NT2/D1 (cell line): ENCODE results near the gene ACTR1A.

Experiments used
- DNase-seq: peaks from one replicate; pipeline ENCODE4 v3.0.0-alpha.2; 2011; ENCODE audit warnings: low read depth, low spot score
- H3K27me3 ChIP-seq: 2 replicates; pipeline ENCODE4 v1.6.0; 2011; ENCODE audit warnings: mild to moderate bottlenecking; ENCODE audit not compliant: insufficient read length, insufficient read depth
- H3K36me3 ChIP-seq: 2 replicates; pipeline ENCODE4 v1.6.1; 2011; ENCODE audit warnings: mild to moderate bottlenecking, low read length, mixed read lengths; ENCODE audit not compliant: insufficient read depth, insufficient read length
- H3K4me1 ChIP-seq: 2 replicates; pipeline ENCODE4 v1.5.1; 2011; ENCODE audit not compliant: insufficient read depth, insufficient read length
- H3K4me3 ChIP-seq: 2 replicates; pipeline ENCODE4 v1.5.1; 2011; ENCODE audit warnings: low read depth; ENCODE audit not compliant: insufficient read length
- H3K9ac ChIP-seq: 2 replicates; pipeline ENCODE4 v1.6.0; 2011; ENCODE audit warnings: low read depth; ENCODE audit not compliant: insufficient read length
- H3K9me3 ChIP-seq: 2 replicates; pipeline ENCODE4 v1.5.1; 2011; ENCODE audit warnings: mild to moderate bottlenecking, low read length; ENCODE audit not compliant: insufficient read depth
- SUZ12 ChIP-seq: IDR thresholded peaks from 2 replicates; pipeline ENCODE4 v1.6.1; 2011; ENCODE audit not compliant: insufficient read length, insufficient read depth; ENCODE audit errors: extremely low read depth
- YY1 ChIP-seq: IDR thresholded peaks from 2 replicates; pipeline ENCODE4 v1.6.1; 2011; ENCODE audit not compliant: insufficient read length, insufficient read depth
- ZNF274 ChIP-seq: IDR thresholded peaks from 2 replicates; pipeline ENCODE4 v1.6.1; 2011; ENCODE audit warnings: mild to moderate bottlenecking, low read depth, low read length

ACTR1A gene

GRCh38 chr10:102492983-102493382, 9.5 kb downstream of the ACTR1A start:
- H3K4me1 ChIP-seq: peaks cover 4% of the 10 kb centered on the region
- H3K9ac ChIP-seq: no peak overlapping the region
- DNase-seq: no peak
- no peak for TF ChIP-seq YY1
- TF ChIP-seq SUZ12: no peak
- TF ChIP-seq ZNF274: no peak
- no peaks in the 10 kb centered on the region for H3K9me3 ChIP-seq
- peaks cover 35% of the 10 kb centered on the region for H3K36me3 ChIP-seq
- H3K4me3 ChIP-seq: no peak overlapping the region
- no peaks in the 10 kb centered on the region for H3K27me3 ChIP-seq

DNA sequence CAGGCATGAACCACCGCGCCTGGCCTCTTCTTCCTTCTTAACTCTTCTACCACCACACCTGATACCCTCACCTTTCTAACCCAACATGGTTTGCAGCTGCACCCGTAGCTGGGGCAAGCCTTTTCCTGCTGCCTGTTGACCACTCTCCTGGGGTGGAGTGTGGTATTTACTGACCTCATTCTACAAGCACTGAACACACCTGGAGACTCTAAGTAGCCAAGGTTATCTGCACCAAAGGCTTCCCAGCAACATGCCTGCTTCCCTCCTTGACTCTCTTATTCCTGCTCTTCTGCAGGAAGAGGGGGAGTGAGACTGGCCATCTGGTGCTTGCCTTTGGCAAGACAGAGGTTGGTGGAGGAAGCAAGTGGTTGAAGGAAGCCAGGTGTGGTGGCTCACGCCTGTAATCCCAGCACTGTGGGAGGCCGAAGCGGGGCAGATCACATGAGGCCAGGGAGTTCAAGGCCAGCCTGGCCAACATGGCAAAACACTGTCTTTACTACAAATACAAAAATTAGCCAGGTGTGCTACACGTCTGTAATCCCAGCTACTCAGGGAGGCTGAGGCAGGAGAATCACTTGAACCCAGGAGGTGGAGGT, 10.1 kb downstream of the ACTR1A start:
- H3K9ac ChIP-seq: no peak overlapping the region
- H3K9me3 ChIP-seq: no peaks in the 10 kb centered on the region
- DNase-seq: no peak
- no peak for TF ChIP-seq ZNF274
- TF ChIP-seq SUZ12: no peak
- peaks cover 38% of the 10 kb centered on the region for H3K36me3 ChIP-seq
- H3K27me3 ChIP-seq: no peaks in the 10 kb centered on the region
- no peak overlapping the region for H3K4me3 ChIP-seq
- H3K4me1 ChIP-seq: peaks cover 4% of the 10 kb centered on the region

GRCh38 chr10:102491136-102491535, 11.4 kb downstream of the ACTR1A start:
- Histone ChIP-seq H3K9me3 (no peaks in the 10 kb centered on the region), H3K27me3 (no peaks in the 10 kb centered on the region), H3K4me3 (no peak overlapping the region), H3K4me1 (peaks cover 4% of the 10 kb centered on the region), H3K36me3 (peaks cover 47% of the 10 kb centered on the region), H3K9ac (no peak overlapping the region)
- TF ChIP-seq YY1 (no peak), SUZ12 (no peak), ZNF274 (no peak)
- DNase-seq: no peak

DNA sequence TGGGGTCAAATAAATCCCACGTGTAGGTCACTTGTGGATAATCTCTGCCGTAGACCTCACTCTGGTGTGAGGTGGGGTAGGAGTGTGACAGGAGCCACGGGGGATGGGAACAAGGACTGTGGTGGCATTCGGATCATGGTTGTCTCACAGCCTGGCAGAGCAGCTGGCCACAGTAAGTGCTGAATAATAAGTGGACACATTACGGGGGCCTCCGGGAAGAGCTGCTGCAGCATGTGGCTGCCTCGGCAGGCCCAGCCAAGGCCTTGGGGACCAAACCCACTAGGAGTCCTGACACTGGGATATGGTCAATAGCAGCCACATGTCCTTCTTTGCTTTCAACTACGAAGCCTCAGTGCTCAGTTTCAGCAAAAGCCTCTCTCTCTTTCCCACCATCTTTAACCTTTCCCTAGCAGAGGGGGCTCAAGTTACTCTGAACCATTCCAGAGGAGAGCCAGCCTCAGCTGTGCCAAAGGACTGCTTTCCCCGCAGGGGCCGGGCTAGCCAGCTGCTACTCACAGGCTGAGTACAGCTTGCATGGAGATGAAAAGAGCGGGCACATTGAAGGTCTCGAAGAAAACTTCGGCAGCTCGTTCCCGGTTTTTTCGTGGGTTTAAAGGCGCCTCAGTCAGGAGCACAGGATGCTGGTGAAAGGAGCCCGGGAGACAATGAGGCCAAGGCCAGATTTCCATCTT, 17.3 kb downstream of the ACTR1A start:
- TF ChIP-seq SUZ12: no peak
- TF ChIP-seq YY1: no peak
- no peak for TF ChIP-seq ZNF274
- no peak for DNase-seq
- Histone ChIP-seq H3K9ac (no peak overlapping the region), H3K4me1 (no peaks in the 10 kb centered on the region), H3K27me3 (no peaks in the 10 kb centered on the region), H3K9me3 (no peaks in the 10 kb centered on the region), H3K4me3 (no peak overlapping the region), H3K36me3 (peaks cover 85% of the 10 kb centered on the region)

GRCh38 chr10:102484021-102484420, 18.5 kb downstream of the ACTR1A start:
- peaks cover 89% of the 10 kb centered on the region for H3K36me3 ChIP-seq
- no peak overlapping the region for H3K9ac ChIP-seq
- H3K4me1 ChIP-seq: no peaks in the 10 kb centered on the region
- no peak overlapping the region for H3K4me3 ChIP-seq
- no peaks in the 10 kb centered on the region for H3K9me3 ChIP-seq
- DNase-seq: no peak
- H3K27me3 ChIP-seq: no peaks in the 10 kb centered on the region
- TF ChIP-seq ZNF274: no peak
- no peak for TF ChIP-seq SUZ12
- no peak for TF ChIP-seq YY1

DNA sequence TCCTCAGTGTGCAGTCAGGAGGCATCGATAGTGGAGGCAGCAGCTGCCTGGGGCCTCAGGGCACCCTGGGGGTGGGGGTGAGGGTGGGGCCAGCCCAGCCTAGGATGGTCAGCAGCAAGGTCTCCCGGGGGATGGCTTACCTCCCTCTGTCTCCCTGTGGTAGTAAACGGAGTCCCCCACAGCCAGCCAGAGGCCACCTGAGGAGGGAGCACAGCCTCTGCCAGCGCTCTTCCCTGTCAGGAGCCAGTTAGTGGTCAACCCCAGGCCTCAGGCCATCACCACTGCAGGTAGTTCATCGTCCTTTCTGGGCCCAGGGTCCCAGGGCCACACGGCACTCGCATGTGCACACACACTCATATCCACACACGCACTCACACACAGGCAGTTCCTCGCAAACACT, 22.1 kb downstream of the ACTR1A start:
- Histone ChIP-seq H3K4me3 (no peak overlapping the region), H3K27me3 (no peaks in the 10 kb centered on the region), H3K4me1 (no peaks in the 10 kb centered on the region), H3K9me3 (no peaks in the 10 kb centered on the region), H3K9ac (no peak overlapping the region), H3K36me3 (peaks cover 78% of the 10 kb centered on the region)
- DNase-seq: no peak
- TF ChIP-seq ZNF274: no peak
- TF ChIP-seq YY1: no peak
- no peak for TF ChIP-seq SUZ12

DNA sequence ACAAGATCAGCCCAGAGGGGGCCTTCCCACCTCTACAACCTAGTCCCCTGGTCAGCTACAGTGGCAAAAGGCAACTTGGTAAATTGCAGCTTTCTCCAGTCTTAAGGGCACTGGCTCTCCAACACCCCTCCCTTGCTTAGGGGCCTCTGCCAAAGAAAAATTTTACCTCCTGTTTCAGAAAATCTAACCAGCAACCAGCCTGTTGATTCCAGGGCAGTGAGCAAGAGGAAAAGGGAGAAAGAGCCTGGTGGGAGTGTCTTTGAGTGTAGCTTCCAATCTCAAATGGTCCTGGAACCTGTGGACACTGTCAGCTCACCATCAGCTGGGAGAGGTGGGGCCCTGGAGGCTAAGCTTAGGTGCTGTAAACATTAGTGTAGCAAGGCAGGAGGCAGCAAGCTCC, 22.9 kb downstream of the ACTR1A start:
- Histone ChIP-seq H3K4me1 (no peaks in the 10 kb centered on the region), H3K9me3 (no peaks in the 10 kb centered on the region), H3K9ac (no peak overlapping the region), H3K36me3 (peaks cover 71% of the 10 kb centered on the region), H3K27me3 (no peaks in the 10 kb centered on the region), H3K4me3 (no peak overlapping the region)
- TF ChIP-seq SUZ12 (no peak), ZNF274 (no peak), YY1 (no peak)
- DNase-seq: no peak
